ENCODE data around the gene FRMD3. TPM values are rescaled to one million over a fixed set of nuclear protein-coding genes. Genes with fewer than 3 reads are reported as not detected.

Gene FRMD3
- total RNA-seq, 2 experiments from 2014 or later = 0.27 to 1.1 TPM

DNA sequence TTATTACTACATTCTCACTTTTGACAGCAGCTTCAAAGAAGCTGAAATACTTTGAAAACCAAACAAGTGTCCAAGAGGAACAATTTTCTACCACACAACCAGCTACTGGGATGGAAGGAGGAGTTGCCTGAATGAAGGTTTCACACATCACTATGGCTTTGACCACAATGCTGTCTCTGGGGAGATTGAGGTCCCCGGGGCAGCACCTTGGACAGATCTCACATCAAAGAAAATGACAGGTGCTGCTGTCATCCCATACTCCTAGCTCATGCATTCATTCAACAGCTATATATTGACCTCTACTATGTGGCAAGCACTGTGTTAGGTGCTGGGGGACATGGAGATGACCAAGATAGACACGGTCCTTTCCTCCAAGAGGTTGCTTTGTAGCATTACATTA, 242.1 kb downstream of the FRMD3 start:
- peak; percentile 8 for DNase-seq
- H3K4me1 Mint-ChIP-seq (ENCODE audit: low read depth) = no peaks in the 10 kb centered on the region
- H3K4me3 Mint-ChIP-seq = no peak overlapping the region
- ATAC-seq = no peak
- ChIA-PET CTCF (no interaction called here), POLR2A (no interaction called here)
- no peak overlapping the region for H3K27ac Mint-ChIP-seq
- H3K27me3 Mint-ChIP-seq = no peaks in the 10 kb centered on the region
- TF ChIP-seq CTCF (IDR thresholded peaks at IDR 0.05) = no peak
- H3K9me3 Mint-ChIP-seq = no peaks in the 10 kb centered on the region
- H3K36me3 Mint-ChIP-seq (ENCODE audit: low read depth) = no peaks in the 10 kb centered on the region
- intact Hi-C loops (cut with micrococcal nuclease) = no loop called here

- Mint-ChIP-seq H3K4me1 (ENCODE audit: low read depth) (no peaks in the 10 kb centered on the region), H3K27me3 (no peaks in the 10 kb centered on the region), H3K27ac (no peak overlapping the region), H3K9me3 (no peaks in the 10 kb centered on the region), H3K4me3 (no peak overlapping the region), H3K36me3 (ENCODE audit: low read depth) (no peaks in the 10 kb centered on the region)
- intact Hi-C loops (cut with micrococcal nuclease) = no loop called here
- CTCF ChIA-PET = no interaction called here
- POLR2A ChIA-PET = no interaction called here
- no peak for TF ChIP-seq CTCF (IDR thresholded peaks at IDR 0.05)
- no peak for ATAC-seq
- no peak for DNase-seq
Observed at GRCh38 chr9:83294816-83295215, 243.4 kb downstream of the FRMD3 start.

- intact Hi-C loops (cut with micrococcal nuclease) = no loop called here
- POLR2A ChIA-PET = no interaction called here
- CTCF ChIA-PET = interaction anchor here (1.4 kb wide), 1 partner anchor 43 kb away, joined by 4 read pairs; no protein-coding TSS in a partner anchor
- H3K4me1 Mint-ChIP-seq (ENCODE audit: low read depth) = no peaks in the 10 kb centered on the region
- H3K4me3 Mint-ChIP-seq = no peak overlapping the region
- no peak overlapping the region for H3K27ac Mint-ChIP-seq
- DNase-seq (no peak), ATAC-seq (no peak)
- no peaks in the 10 kb centered on the region for H3K9me3 Mint-ChIP-seq
- no peak for TF ChIP-seq CTCF (IDR thresholded peaks at IDR 0.05)
- no peaks in the 10 kb centered on the region for H3K36me3 Mint-ChIP-seq (ENCODE audit: low read depth)
- no peaks in the 10 kb centered on the region for H3K27me3 Mint-ChIP-seq
Observed at GRCh38 chr9:83291196-83291595, 247.0 kb downstream of the FRMD3 start.

DNA sequence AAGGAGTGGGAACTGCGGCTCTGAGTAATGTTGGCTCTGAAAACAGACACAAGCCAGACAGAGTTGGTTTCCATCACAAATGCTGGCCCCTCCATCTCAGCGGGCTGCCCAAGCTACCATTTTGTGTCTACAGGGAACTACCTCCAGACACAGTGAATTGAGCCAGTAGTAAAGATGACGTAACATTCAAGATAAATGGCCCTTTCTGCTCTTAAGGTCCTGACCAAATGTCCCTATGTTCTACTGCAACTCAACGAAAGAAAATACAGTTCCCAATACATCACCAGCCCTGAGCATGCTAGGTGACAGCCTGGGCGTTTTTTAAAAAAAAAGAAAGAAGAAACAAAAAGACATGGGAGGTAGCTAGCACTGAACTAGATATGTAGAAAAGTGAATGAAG, 247.5 kb downstream of the FRMD3 start:
- Mint-ChIP-seq H3K9me3 (no peaks in the 10 kb centered on the region), H3K27me3 (no peaks in the 10 kb centered on the region), H3K27ac (no peak overlapping the region), H3K4me3 (no peak overlapping the region), H3K4me1 (ENCODE audit: low read depth) (no peaks in the 10 kb centered on the region), H3K36me3 (ENCODE audit: low read depth) (no peaks in the 10 kb centered on the region)
- ChIA-PET POLR2A (no interaction called here), CTCF (interaction anchor here (1.4 kb wide), 1 partner anchor 44 kb away, joined by 4 read pairs; no protein-coding TSS in a partner anchor)
- DNase-seq = no peak
- ATAC-seq = no peak
- intact Hi-C loops (cut with micrococcal nuclease) = no loop called here
- TF ChIP-seq CTCF (IDR thresholded peaks at IDR 0.05) = no peak

- POLR2A ChIA-PET = no interaction called here
- CTCF ChIA-PET = no interaction called here
- ATAC-seq = no peak
- intact Hi-C loops (cut with micrococcal nuclease) = no loop called here
- Mint-ChIP-seq H3K9me3 (no peaks in the 10 kb centered on the region), H3K27ac (no peak overlapping the region), H3K27me3 (no peaks in the 10 kb centered on the region), H3K36me3 (ENCODE audit: low read depth) (no peaks in the 10 kb centered on the region), H3K4me1 (ENCODE audit: low read depth) (no peaks in the 10 kb centered on the region), H3K4me3 (no peak overlapping the region)
- TF ChIP-seq CTCF (IDR thresholded peaks at IDR 0.05) = no peak
- DNase-seq = no peak
Observed at GRCh38 chr9:83287021-83287420, 251.2 kb downstream of the FRMD3 start.
